ENCODE data around the gene TMEM208. TPM values are rescaled to one million over a fixed set of nuclear protein-coding genes. Genes with fewer than 3 reads are reported as not detected.

TMEM208 gene
- polyA plus RNA-seq (2011; rRNA removed), result 64.2 and 79.7 TPM in 2 replicates
- 27.4 and 45.2 TPM in 2 replicates for polyA minus RNA-seq (2011; rRNA and poly(A)+ RNA removed)

DNA sequence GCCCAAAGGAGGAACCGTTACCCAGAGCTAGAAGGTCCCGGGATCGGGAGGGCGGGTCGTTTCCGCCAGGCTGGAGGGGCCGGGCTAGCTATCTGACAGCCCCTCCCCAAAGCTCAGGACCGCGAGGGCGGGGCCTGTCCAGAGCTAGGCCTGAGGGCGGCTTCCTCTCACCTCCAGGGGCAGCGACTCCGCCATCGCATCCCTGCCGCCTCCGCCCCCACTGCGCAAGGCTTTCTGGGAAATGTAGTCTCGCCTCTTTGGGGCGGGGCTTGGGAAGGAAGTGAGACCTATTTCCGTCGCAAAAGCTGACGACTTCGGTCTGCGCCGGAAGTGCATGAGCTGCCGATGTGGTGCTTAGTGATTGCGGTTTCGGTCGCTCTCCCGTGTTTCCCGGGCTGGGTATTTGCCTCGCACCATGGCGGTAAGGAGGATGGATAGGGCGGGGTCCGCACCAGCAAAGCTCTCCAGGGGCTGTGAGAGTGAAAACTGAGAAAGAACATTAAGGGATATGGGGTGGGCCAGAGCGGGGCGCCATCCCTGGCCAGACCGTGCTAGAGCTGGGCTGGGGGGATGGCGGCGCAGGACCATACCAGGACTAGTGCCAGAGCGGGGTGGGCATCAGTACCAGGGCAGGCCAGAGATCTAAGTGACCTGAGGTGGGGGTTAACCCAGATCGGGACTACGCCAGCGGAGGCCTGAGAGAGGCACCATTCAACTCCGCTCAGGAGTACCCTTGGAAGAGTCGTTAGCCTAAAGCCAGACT, at the start of gene TMEM208:
TSS of gene TMEM208 (plus strand) at position 327 of the 763 bp plus-strand sequence. CDS start at position 416, 89 bp downstream.
- peak; percentile 92 for DNase-seq (ENCODE audit: low read depth)
- peak within 1 kb of the TSS; percentile 98 for H3K4me3 ChIP-seq (ENCODE audit: low read depth, low read length)
- TF ChIP-seq, protein P1, sequence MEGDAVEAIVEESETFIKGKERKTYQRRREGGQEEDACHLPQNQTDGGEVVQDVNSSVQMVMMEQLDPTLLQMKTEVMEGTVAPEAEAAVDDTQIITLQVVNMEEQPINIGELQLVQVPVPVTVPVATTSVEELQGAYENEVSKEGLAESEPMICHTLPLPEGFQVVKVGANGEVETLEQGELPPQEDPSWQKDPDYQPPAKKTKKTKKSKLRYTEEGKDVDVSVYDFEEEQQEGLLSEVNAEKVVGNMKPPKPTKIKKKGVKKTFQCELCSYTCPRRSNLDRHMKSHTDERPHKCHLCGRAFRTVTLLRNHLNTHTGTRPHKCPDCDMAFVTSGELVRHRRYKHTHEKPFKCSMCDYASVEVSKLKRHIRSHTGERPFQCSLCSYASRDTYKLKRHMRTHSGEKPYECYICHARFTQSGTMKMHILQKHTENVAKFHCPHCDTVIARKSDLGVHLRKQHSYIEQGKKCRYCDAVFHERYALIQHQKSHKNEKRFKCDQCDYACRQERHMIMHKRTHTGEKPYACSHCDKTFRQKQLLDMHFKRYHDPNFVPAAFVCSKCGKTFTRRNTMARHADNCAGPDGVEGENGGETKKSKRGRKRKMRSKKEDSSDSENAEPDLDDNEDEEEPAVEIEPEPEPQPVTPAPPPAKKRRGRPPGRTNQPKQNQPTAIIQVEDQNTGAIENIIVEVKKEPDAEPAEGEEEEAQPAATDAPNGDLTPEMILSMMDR (IDR thresholded peaks at IDR 0.05; ENCODE audit: insufficient read depth, low read depth, low read length), result peak; percentile 17; the same call in 1 of the 2 replicates
- POLR2A ChIA-PET, result interaction anchor here (0.7 to 0.8 kb wide), 2 partner anchors 17 to 53 kb away, joined by 3 read pairs; no protein-coding TSS in a partner anchor
- H3K27me3 ChIP-seq (ENCODE audit: control insufficient read depth, insufficient read depth, low read length), result no peaks in the 10 kb centered on the region
- H3K36me3 ChIP-seq (ENCODE audit: control insufficient read depth, insufficient read depth, low read length), result peaks cover 28% of the 10 kb centered on the region
- CTCF ChIA-PET, result interaction anchor here (1.0 to 2.3 kb wide), 7 partner anchors 8 to 44 kb away, joined by 3 to 15 read pairs (median 4); partner anchors contain the start of genes FHOD1 and MATCAP1

DNA sequence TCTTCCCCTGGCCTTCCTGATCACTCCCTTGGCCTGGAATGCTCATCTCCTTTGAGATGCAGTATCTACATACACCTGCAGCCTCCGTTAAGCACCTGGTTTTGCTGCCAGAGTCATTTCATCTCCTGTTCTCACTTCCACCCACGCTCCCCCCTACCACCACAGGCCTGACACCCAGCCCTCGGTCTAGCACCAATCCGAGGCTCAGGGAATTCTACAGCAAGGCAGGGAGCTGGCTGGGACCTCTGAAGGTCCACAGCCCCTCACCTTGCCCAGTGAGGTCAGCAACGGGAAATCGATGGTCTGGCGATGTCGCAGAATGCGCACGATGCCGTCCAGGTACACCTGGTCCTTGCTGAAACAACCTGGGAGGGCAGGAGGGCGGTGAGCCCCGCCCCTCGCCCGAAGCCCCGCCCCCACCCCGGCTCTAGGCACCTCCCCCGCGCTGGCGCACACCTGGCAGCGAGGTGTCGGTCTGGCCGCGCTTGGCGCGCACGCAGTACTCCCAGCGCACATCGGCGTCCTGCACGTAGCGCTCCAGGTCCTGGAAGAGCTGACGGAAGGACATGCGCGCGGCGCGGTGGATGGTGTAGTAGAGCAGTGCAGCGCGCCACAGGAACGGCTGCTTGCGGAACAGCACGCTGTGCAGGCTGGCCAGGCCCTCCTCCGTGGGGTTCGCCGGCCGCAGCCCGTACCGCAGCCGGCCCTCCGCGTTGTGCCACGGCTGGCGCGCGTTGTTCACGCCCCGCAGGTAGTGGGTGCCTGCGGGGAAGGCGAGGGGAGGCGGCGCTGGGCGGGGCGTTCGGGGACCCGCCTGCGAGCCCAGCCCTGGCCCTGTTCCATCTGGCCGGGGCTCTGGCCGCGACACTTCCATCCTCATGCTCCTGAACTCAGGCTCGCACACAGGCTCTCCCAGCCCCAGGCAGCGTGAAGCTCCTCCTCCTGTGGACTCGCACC, 48.9 kb upstream of the TMEM208 start:
- H3K27me3 ChIP-seq (ENCODE audit: control insufficient read depth, insufficient read depth, low read length), result no peaks in the 10 kb centered on the region
- DNase-seq (ENCODE audit: low read depth), result no peak
- peak overlapping the region; percentile 41 for H3K4me3 ChIP-seq (ENCODE audit: low read depth, low read length)
- no peaks in the 10 kb centered on the region for H3K36me3 ChIP-seq (ENCODE audit: control insufficient read depth, insufficient read depth, low read length)
- CTCF ChIA-PET, result no interaction called here
- POLR2A ChIA-PET, result interaction anchor here (0.6 to 0.7 kb wide), 2 partner anchors 160 to 246 kb away, joined by 4 to 15 read pairs; no protein-coding TSS in a partner anchor
- TF ChIP-seq, protein P1 (IDR thresholded peaks at IDR 0.05; ENCODE audit: insufficient read depth, low read depth, low read length), result peak; percentile 16; the same call in 1 of the 2 replicates

DNA sequence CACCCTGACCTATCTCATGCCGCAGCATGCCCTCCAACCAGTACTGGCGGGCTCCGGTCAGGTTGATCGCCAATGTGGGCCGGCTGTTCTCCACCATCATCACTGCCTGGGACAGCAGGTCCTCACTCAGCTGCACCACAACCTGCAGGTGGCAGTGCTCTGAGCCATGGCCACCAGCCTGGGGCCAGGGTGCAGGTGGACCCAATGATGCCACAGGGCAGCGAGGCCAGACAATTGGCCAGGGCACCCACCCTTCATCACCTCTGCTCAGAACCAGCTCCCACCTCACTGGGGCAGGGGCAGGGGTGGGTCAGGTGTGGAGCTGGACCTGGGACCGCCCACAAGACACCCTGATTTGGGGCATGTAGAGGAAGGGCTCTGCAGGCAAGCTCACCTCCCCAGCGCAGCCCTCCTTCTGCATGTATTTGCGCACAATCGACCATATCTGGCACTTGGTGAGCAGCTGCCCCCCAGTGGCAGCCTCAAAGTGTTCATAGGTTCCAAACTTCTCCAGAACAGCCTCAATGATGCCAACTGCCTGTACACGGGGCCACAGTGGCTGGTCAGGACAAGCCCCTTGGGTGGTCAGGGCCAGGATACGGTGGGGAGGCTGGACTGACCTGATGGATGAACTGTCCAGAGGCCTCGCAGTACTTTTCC, 47.4 kb upstream of the TMEM208 start:
- TF ChIP-seq, protein P1 (IDR thresholded peaks at IDR 0.05; ENCODE audit: insufficient read depth, low read depth, low read length), result no peak

DNA sequence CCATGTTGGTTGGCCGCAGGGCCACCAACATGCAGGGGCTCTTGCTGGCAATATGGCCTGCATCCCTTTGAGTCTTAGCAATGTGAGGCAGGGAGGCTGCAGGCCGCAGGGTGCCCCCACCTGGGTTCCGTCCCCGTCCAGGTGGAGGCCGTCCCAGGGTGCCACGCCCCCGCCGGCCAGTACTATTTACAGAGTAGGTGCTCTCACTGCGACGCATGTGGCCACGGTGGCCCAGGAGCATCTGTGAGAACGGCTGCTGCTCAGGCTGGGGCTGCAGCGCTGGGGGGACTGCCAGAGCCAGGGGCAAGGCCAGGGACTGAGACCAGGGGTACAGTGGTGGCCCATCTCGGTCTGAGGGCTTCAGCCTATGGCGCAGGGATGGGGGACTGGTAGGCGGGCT, 46.8 kb upstream of the TMEM208 start:
- ChIA-PET POLR2A (no interaction called here), CTCF (no interaction called here)
- Histone ChIP-seq H3K4me3 (ENCODE audit: low read depth, low read length) (no peak overlapping the region), H3K27me3 (ENCODE audit: control insufficient read depth, insufficient read depth, low read length) (no peaks in the 10 kb centered on the region), H3K36me3 (ENCODE audit: control insufficient read depth, insufficient read depth, low read length) (no peaks in the 10 kb centered on the region)
- TF ChIP-seq, protein P1 (IDR thresholded peaks at IDR 0.05; ENCODE audit: insufficient read depth, low read depth, low read length), result no peak
- DNase-seq (ENCODE audit: low read depth), result no peak

More for the DNA sequence above, 47.4 kb upstream of the TMEM208 start:
- no peak overlapping the region for H3K4me3 ChIP-seq (ENCODE audit: low read depth, low read length)
- CTCF ChIA-PET, result no interaction called here
- no peaks in the 10 kb centered on the region for H3K27me3 ChIP-seq (ENCODE audit: control insufficient read depth, insufficient read depth, low read length)
- no peaks in the 10 kb centered on the region for H3K36me3 ChIP-seq (ENCODE audit: control insufficient read depth, insufficient read depth, low read length)
- POLR2A ChIA-PET, result no interaction called here
- DNase-seq (ENCODE audit: low read depth), result no peak

Measured in BJ (cell line).